HL-60/S4 treated with retinoic acid at 250 ng/mL for 4 days and 3 days (cell line): ENCODE measurements around the gene TGIF2LY.
"Not testable (repeated sequence)": the region's sequence is repeated elsewhere in the genome, so short reads cannot be mapped to it uniquely, and the experiment has no call there.

Experiments
- in situ Hi-C: fragments of 300-500 bp; cut with MboI; formaldehyde crosslinking; loops from 2 replicates; pipeline ENCODE4 v1.7.0; 2022; ENCODE audit warnings: low sequenced_read_pairs

TGIF2LY gene

GRCh38 chrY:3578767-3579166 lies at the start of gene TGIF2LY:
TSS of gene TGIF2LY (plus strand) at chrY:3579067. CDS start at chrY:3579245, 178 bp downstream.
- in situ Hi-C loops = not testable (repeated sequence)
